ENCODE data around the gene SPN. TPM values are rescaled to one million over a fixed set of nuclear protein-coding genes. Genes with fewer than 3 reads are reported as not detected.
"Not testable (repeated sequence)": the region's sequence is repeated elsewhere in the genome, so short reads cannot be mapped to it uniquely, and the experiment has no call there.

The SPN gene
- total RNA-seq, 4 donors from 2014 or later = 1.2 to 2.3 (median 2.0) TPM; not detected in 1

DNA sequence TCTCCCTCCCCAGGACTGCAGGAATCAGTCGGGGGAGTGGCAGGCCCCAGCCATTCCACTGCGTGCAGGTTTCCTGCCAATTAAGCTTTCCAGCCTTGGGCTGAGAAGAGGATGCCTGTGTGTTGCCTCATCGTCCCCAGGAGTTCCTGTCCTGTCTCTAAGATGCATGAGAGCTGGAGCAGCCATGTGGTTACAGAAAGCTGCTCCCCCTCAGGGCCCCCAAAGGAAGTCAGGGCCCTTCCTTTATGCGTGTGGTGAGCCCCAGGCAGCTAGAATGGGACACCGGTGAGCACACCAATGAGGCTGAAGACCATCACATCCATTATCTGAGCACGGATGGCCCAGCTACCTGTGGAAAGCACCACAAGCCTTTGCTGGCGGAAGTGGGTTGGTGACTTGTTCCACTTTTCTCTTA is 35.4 kb upstream of the SPN start:
- H3K36me3 ChIP-seq, H3K27me3 ChIP-seq, H3K27ac ChIP-seq, H3K9me3 ChIP-seq, ATAC-seq, H3K4me3 ChIP-seq, H3K4me1 ChIP-seq: not testable (repeated sequence)
- WGBS, 2 donors (ENCODE audit: low coverage in 1 of 2) = no CpG with 5 or more reads among the region's 7 CpGs

- H3K36me3 ChIP-seq, H3K27me3 ChIP-seq, H3K4me3 ChIP-seq, ATAC-seq, H3K27ac ChIP-seq, H3K9me3 ChIP-seq, H3K4me1 ChIP-seq: not testable (repeated sequence)
- no CpG with 5 or more reads among the region's 10 CpGs for WGBS, 2 donors (ENCODE audit: low coverage in 1 of 2)
Measured at GRCh38 chr16:29628707-29629106, 34.3 kb upstream of the SPN start.

DNA sequence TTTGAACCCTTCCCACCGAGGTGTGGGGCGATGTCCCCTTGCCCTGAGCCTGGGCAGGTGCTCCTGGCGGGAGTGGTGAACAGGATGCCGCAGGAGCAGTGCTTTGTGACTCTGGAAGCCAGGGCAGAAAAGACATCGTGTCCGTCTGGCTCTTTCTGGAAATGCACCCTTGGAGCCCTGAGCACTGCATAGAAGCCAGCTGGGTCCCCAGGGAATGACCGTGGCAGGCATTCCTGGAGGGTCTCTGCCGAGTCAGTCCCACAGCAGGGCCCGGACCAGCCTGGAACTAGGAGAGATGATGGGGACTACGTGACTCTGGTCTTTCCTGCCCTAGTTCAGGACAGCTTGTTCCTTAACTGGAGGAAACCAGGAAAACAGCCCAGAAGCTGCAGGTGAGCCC is 33.7 kb upstream of the SPN start:
- WGBS, 2 donors (ENCODE audit: low coverage in 1 of 2) = 80% methylated on average over 6 of the region's 10 CpGs; no CpG with 5 or more reads in 1 of the 2 donors
- not testable (repeated sequence) for H3K36me3 ChIP-seq, H3K27ac ChIP-seq, H3K9me3 ChIP-seq, ATAC-seq, H3K4me1 ChIP-seq, H3K4me3 ChIP-seq, H3K27me3 ChIP-seq

DNA sequence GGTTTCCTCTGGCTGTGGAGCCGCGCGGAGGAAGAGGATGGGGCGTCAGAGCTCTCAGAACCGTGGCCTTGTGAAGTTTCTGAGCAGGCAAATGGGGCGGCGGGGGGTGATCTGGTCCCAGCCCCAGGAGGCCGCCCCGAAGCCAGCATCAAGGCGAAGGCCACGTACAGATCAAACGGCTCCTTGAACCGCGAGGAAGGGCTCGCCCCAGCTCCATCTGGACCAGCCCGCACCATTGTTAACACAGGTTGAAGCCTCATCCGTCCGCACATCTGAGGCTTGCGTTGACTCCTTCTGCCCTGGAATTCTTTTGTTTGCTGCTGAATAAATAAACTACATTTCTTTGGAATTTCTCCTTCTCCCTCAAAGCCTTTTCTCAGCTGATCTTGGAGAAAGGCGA is 31.4 kb upstream of the SPN start:
- not testable (repeated sequence) for ATAC-seq, H3K9me3 ChIP-seq, H3K27me3 ChIP-seq, H3K27ac ChIP-seq, H3K4me3 ChIP-seq, H3K4me1 ChIP-seq, H3K36me3 ChIP-seq
- WGBS, 2 donors (ENCODE audit: low coverage in 1 of 2) = 40% methylated on average over 9 of the region's 20 CpGs; no CpG with 5 or more reads in 1 of the 2 donors

DNA sequence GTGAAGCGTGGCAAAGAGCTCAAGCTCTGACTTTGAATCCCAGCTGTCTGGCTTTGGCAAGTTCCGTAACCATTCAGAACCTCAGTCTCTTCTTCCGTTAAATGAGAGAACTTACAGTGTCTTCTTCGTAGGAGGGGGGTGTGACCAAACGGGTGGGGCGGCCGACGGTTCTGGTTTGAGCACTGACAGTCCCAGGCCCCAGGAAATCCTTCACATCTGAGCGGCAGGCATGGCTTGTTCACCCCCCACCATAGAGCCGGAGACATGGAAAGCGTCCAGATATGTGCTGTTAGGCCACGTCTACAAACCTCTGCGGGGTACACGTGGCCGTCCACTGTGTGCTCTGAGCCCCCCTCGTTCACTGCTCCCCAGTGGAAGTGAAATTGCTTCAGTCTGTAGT is 27.1 kb upstream of the SPN start:
- not testable (repeated sequence) for H3K9me3 ChIP-seq, H3K4me1 ChIP-seq, H3K36me3 ChIP-seq, H3K27me3 ChIP-seq, H3K27ac ChIP-seq, ATAC-seq, H3K4me3 ChIP-seq
- WGBS, 2 donors (ENCODE audit: low coverage in 1 of 2) = no CpG with 5 or more reads among the region's 16 CpGs

DNA sequence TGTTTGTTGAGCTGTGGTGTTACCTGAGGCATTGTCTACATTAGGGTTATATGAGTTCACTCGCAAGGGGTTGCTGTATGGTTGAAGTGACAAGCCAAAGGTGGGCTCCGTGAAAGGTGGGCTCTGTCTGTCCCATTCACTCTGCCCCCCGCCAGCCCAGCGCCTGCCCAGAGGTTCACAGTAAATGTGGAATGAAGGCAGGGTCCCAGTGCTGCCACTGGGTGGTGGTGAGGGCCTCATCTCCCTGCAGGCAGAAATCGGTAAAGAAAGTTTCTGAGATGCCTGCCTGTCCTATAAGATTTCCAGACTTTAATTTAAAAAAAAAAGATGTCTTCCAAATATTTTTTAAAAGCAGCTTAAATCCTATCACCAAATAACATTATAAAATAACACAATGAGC is 26.7 kb upstream of the SPN start:
- not testable (repeated sequence) for H3K27me3 ChIP-seq, H3K27ac ChIP-seq, H3K4me1 ChIP-seq, H3K9me3 ChIP-seq, ATAC-seq, H3K36me3 ChIP-seq, H3K4me3 ChIP-seq
- 0% methylated on average over 1 of the region's 5 CpGs; no CpG with 5 or more reads in 1 of the 2 donors for WGBS, 2 donors (ENCODE audit: low coverage in 1 of 2)

GRCh38 chr16:29638751-29639150 is 24.3 kb upstream of the SPN start:
- H3K27me3 ChIP-seq, H3K4me3 ChIP-seq, H3K4me1 ChIP-seq, H3K9me3 ChIP-seq, H3K27ac ChIP-seq, H3K36me3 ChIP-seq, ATAC-seq: not testable (repeated sequence)
- WGBS, 2 donors (ENCODE audit: low coverage in 1 of 2) = 91 to 97% methylated on average over 5 to 8 of the region's 8 CpGs

DNA sequence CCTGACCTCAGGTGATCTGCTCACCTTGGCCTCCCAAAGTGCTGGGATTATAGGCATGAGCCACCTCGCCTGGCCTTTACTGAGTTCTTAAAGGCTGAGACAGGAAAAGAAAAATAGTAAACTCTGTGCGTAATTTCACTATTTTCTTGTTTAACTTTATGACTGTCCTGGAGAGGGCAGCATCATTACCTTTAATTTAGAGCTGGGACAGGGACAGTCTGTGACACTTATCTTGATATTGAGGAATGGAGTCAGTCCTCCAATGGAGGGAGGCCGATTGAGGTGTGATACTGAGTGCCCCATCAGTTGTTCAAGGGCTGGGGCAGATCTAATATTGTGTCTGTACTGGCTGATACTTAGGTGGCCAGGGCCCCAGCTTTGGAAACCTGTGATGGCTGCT is 21.5 kb upstream of the SPN start:
- Histone ChIP-seq H3K9me3 (no peaks in the 10 kb centered on the region), H3K36me3 (no peaks in the 10 kb centered on the region), H3K27ac (no peak overlapping the region), H3K27me3 (no peaks in the 10 kb centered on the region), H3K4me1 (no peaks in the 10 kb centered on the region), H3K4me3 (no peak overlapping the region)
- WGBS, 2 donors (ENCODE audit: low coverage in 1 of 2) = 38 to 80% methylated on average over 2 of the region's 3 CpGs
- TF ChIP-seq EP300 (IDR thresholded peaks at IDR 0.05) (no peak), POLR2A (IDR thresholded peaks at IDR 0.05) (no peak), POLR2AphosphoS5 (IDR thresholded peaks at IDR 0.05) (no peak)
- TF ChIP-seq, protein P1, sequence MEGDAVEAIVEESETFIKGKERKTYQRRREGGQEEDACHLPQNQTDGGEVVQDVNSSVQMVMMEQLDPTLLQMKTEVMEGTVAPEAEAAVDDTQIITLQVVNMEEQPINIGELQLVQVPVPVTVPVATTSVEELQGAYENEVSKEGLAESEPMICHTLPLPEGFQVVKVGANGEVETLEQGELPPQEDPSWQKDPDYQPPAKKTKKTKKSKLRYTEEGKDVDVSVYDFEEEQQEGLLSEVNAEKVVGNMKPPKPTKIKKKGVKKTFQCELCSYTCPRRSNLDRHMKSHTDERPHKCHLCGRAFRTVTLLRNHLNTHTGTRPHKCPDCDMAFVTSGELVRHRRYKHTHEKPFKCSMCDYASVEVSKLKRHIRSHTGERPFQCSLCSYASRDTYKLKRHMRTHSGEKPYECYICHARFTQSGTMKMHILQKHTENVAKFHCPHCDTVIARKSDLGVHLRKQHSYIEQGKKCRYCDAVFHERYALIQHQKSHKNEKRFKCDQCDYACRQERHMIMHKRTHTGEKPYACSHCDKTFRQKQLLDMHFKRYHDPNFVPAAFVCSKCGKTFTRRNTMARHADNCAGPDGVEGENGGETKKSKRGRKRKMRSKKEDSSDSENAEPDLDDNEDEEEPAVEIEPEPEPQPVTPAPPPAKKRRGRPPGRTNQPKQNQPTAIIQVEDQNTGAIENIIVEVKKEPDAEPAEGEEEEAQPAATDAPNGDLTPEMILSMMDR (IDR thresholded peaks at IDR 0.05) = no peak
- no peak for ATAC-seq

- no peaks in the 10 kb centered on the region for H3K27me3 ChIP-seq
- TF ChIP-seq POLR2AphosphoS5 (IDR thresholded peaks at IDR 0.05) (no peak), EP300 (IDR thresholded peaks at IDR 0.05) (no peak), POLR2A (IDR thresholded peaks at IDR 0.05) (no peak)
- TF ChIP-seq, protein P1 (IDR thresholded peaks at IDR 0.05) = no peak
- H3K4me3 ChIP-seq = no peak overlapping the region
- H3K27ac ChIP-seq = no peak overlapping the region
- no peaks in the 10 kb centered on the region for H3K9me3 ChIP-seq
- H3K4me1 ChIP-seq = no peaks in the 10 kb centered on the region
- ATAC-seq = no peak
- WGBS, 2 donors (ENCODE audit: low coverage in 1 of 2) = 93 to 95% methylated on average over 3 to 4 of the region's 7 CpGs
- no peaks in the 10 kb centered on the region for H3K36me3 ChIP-seq
Measured at GRCh38 chr16:29643596-29643995, 19.5 kb upstream of the SPN start.
